Progenitor cell of endocrine pancreas (in vitro differentiated cells): ENCODE measurements around the gene NRG2. TPM values are rescaled to one million over a fixed set of nuclear protein-coding genes. Genes with fewer than 3 reads are reported as not detected.

Experiments
- DNase-seq: peaks from one replicate; pipeline ENCODE4 v3.0.0; 2021; ENCODE audit warnings: low spot score; ENCODE audit not compliant: unreplicated experiment
- H3K27ac Mint-ChIP-seq: 2 replicates; pipeline ENCODE4 v1.8.0; 2021; ENCODE audit warnings: mild to moderate bottlenecking, moderate library complexity, mixed read lengths
- H3K27me3 Mint-ChIP-seq: 2 replicates; pipeline ENCODE4 v1.8.0; 2021; ENCODE audit warnings: mixed read lengths
- H3K36me3 Mint-ChIP-seq: 2 replicates; pipeline ENCODE4 v1.8.0; 2022; ENCODE audit warnings: mixed read lengths; ENCODE audit not compliant: insufficient read depth
- H3K4me1 Mint-ChIP-seq: 2 replicates; pipeline ENCODE4 v1.8.0; 2021; ENCODE audit warnings: low read depth, mixed read lengths
- H3K4me3 Mint-ChIP-seq: 2 replicates; pipeline ENCODE4 v1.8.0; 2021; ENCODE audit warnings: low read depth, mild to moderate bottlenecking, moderate library complexity, mixed read lengths
- H3K9me3 Mint-ChIP-seq: 2 replicates; pipeline ENCODE4 v1.8.0; 2021; ENCODE audit warnings: low read depth, mixed read lengths
- total RNA-seq: library from RNA; stranded (reverse); gene quantifications from 2 replicates; pipeline ENCODE4 v1.2.1, GENCODE V29; 2021
- TF ChIP-seq, protein P1 (sequence below): fragments of 200-600 bp; sonication (generic); IDR thresholded peaks from one replicate; pipeline ENCODE4 v1.5.0; 2021; ENCODE audit warnings: antibody characterized with exemption, mild to moderate bottlenecking; ENCODE audit not compliant: unreplicated experiment

The NRG2 gene
- total RNA-seq, 1 donor from 2014 or later = 5.5 TPM

DNA sequence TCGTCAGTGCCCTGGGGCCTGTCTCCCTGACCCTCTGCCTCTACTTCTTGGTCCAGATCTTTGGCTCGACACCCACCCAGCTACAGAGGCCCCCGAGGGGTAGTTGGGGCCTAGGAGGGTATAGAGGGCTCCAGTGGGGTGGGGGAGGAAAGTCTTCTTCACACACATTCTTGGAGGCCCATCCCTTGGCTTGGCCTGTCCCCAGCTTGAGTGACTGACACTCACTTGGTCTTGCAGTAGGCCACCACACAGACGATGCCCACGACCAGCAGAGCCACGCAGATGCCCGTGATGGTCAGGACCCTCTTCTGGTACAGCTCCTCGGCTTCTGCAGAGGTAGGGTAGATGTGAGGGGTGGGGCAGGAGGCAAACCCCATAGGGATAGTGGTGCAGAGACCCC lies 187.6 kb downstream of the NRG2 start:
- H3K27ac Mint-ChIP-seq = no peak overlapping the region
- no peaks in the 10 kb centered on the region for H3K9me3 Mint-ChIP-seq
- peaks cover 4% of the 10 kb centered on the region for H3K27me3 Mint-ChIP-seq
- TF ChIP-seq, protein P1, sequence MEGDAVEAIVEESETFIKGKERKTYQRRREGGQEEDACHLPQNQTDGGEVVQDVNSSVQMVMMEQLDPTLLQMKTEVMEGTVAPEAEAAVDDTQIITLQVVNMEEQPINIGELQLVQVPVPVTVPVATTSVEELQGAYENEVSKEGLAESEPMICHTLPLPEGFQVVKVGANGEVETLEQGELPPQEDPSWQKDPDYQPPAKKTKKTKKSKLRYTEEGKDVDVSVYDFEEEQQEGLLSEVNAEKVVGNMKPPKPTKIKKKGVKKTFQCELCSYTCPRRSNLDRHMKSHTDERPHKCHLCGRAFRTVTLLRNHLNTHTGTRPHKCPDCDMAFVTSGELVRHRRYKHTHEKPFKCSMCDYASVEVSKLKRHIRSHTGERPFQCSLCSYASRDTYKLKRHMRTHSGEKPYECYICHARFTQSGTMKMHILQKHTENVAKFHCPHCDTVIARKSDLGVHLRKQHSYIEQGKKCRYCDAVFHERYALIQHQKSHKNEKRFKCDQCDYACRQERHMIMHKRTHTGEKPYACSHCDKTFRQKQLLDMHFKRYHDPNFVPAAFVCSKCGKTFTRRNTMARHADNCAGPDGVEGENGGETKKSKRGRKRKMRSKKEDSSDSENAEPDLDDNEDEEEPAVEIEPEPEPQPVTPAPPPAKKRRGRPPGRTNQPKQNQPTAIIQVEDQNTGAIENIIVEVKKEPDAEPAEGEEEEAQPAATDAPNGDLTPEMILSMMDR = no peak
- DNase-seq = no peak
- H3K4me3 Mint-ChIP-seq = no peak overlapping the region
- H3K36me3 Mint-ChIP-seq = no peaks in the 10 kb centered on the region
- H3K4me1 Mint-ChIP-seq = no peaks in the 10 kb centered on the region

DNA sequence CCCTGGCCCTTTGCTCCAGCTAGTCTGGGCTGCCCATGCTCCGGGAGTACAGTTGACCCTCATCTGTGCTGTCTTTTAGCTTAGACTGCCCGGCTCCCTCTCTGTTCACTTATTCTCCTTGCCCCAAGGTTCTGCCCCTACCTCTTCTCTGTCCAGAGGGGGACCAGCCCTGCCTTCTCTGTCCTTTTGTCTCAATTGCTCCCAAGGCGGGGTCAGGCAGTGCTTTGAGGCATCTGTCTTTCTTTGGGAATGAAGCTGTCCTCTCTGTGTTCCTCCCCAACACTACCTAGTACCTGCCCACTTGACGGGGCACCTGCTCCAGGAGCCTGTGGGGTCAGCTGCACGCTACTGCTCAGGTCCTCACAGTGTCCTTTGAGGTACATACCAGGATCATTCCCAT lies 188.1 kb downstream of the NRG2 start:
- no peak for DNase-seq
- peaks cover 7% of the 10 kb centered on the region for H3K27me3 Mint-ChIP-seq
- no peaks in the 10 kb centered on the region for H3K9me3 Mint-ChIP-seq
- no peak overlapping the region for H3K27ac Mint-ChIP-seq
- TF ChIP-seq, protein P1 = no peak
- no peaks in the 10 kb centered on the region for H3K36me3 Mint-ChIP-seq
- no peak overlapping the region for H3K4me3 Mint-ChIP-seq
- no peaks in the 10 kb centered on the region for H3K4me1 Mint-ChIP-seq

DNA sequence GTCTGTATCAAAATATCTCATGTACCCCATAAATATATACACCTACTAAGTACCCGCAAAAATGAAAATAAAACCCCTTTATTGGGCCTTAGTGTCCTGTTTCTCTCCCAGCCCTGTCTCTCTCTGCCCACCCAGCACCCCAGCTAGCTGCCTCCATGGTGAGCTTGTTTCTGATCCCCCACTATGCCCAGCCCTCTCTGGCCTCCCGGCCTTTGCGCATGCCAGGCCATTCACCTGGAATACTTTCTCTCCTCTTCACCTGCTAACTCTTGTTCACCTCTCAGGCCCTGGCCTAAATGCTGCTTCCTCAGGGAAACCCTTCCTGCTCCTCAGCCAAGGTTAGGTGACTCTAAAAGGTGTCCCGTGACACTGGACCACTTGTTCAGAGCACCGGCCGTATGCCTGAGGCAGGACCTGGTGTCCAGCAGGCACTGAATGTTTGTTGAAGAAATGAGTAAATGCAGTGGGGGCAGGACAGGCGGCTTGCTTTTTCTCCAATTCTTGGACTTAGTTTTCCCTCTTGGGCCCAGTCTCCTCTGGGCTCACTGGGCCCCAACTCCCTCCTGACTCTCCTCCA lies 189.0 kb downstream of the NRG2 start:
- Mint-ChIP-seq H3K4me1 (no peaks in the 10 kb centered on the region), H3K9me3 (no peaks in the 10 kb centered on the region), H3K36me3 (no peaks in the 10 kb centered on the region), H3K4me3 (no peak overlapping the region), H3K27me3 (peaks cover 15% of the 10 kb centered on the region), H3K27ac (no peak overlapping the region)
- DNase-seq = no peak
- TF ChIP-seq, protein P1 = no peak

DNA sequence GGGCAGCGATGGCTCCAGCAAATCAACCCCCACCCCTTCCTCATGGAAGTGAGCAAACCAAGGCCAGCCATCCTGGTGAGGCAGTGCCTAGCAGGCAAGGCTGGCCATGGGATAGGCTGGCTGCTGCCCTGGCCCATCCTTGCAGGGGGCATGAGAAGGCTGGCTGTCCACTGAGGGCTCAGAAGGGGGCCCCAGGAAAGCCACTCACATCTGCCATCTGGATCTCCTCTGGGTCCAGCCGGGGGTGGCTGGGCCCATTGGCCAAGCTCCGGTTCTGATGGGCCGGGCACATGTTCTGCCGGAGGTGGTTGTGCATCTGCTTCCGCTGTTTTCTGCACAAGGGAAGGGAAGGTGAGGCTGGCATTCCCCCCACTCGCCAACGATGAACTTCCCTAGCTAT lies 190.4 kb downstream of the NRG2 start:
- Mint-ChIP-seq H3K36me3 (no peaks in the 10 kb centered on the region), H3K4me1 (no peaks in the 10 kb centered on the region), H3K27ac (no peak overlapping the region), H3K27me3 (peaks cover 21% of the 10 kb centered on the region), H3K9me3 (no peaks in the 10 kb centered on the region), H3K4me3 (no peak overlapping the region)
- no peak for DNase-seq
- TF ChIP-seq, protein P1 = no peak

DNA sequence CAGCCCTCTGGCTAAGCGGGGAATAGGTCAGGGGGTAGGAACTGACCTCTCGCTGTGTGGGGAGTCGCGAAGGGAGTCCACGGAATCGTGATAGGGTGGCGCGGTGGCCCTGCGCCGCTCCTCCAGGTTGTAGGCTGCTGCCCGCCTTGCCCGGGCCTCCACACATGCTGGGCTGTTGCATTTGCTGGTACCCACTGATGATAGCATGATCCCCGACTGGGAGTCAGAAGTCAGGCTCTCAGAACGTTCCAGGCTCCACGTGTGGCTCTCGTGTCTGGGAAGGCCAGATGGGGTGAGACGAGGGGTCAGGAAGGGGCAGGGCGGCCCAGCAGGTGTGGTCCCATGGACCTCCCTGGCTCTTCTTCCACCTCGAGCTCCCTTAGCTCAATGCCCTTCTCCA lies 191.5 kb downstream of the NRG2 start:
- H3K27ac Mint-ChIP-seq = no peak overlapping the region
- no peaks in the 10 kb centered on the region for H3K36me3 Mint-ChIP-seq
- peaks cover 30% of the 10 kb centered on the region for H3K27me3 Mint-ChIP-seq

More for the DNA sequence above, 191.5 kb downstream of the NRG2 start:
- no peak for DNase-seq
- no peak overlapping the region for H3K4me3 Mint-ChIP-seq
- TF ChIP-seq, protein P1 = no peak
- H3K9me3 Mint-ChIP-seq = no peaks in the 10 kb centered on the region
- no peaks in the 10 kb centered on the region for H3K4me1 Mint-ChIP-seq
